ENCODE data around the gene DIS3L2.

DNA sequence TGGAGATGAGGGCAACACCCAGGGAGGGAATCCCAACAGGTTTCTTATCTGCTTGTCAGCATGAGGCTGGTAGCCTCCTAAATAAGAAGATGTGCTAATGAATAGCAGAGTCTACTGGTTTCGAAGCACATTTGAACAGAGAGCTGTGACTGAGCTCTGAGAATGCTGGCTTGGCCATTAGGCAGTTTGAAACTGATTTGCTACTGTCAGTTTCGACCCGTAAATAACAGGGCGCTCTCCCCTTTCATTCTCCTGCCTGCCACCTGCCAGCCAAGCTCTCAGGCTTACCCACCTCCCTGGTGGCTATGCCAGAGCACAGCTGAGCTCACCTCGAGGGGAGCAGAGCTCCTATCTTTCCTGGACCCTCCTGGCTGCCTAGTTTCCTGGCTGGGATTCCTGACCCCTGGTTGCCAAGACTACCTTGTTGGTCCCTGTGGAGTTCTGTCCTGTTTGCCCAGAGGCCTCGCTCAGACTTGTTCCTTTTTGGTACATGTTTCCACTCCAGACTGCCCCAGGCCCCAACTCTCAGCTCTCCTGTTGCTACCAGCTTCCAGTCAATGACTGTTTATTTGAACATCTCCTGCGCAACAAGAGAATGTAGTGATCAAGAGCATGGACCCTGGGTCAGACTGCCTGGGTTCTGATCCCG is 314.7 kb downstream of the DIS3L2 start:
- TF ChIP-seq, protein P1, sequence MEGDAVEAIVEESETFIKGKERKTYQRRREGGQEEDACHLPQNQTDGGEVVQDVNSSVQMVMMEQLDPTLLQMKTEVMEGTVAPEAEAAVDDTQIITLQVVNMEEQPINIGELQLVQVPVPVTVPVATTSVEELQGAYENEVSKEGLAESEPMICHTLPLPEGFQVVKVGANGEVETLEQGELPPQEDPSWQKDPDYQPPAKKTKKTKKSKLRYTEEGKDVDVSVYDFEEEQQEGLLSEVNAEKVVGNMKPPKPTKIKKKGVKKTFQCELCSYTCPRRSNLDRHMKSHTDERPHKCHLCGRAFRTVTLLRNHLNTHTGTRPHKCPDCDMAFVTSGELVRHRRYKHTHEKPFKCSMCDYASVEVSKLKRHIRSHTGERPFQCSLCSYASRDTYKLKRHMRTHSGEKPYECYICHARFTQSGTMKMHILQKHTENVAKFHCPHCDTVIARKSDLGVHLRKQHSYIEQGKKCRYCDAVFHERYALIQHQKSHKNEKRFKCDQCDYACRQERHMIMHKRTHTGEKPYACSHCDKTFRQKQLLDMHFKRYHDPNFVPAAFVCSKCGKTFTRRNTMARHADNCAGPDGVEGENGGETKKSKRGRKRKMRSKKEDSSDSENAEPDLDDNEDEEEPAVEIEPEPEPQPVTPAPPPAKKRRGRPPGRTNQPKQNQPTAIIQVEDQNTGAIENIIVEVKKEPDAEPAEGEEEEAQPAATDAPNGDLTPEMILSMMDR (IDR thresholded peaks at IDR 0.05; ENCODE audit: low read length), result no peak
- no peak for TF ChIP-seq EZH2 (IDR thresholded peaks at IDR 0.05; ENCODE audit: borderline replicate concordance, low read length)

Measured in OCI-LY1 (cell line).